Esophagus muscularis mucosa (tissue), 4 donors: ENCODE data around the gene DMAC2. TPM values are rescaled to one million over a fixed set of nuclear protein-coding genes. Genes with fewer than 3 reads are reported as not detected.

Experiments
- DNase-seq: peaks from one replicate; pipeline ENCODE4 v3.0.0-alpha.2; 2017; ENCODE audit errors: extremely low spot score
- H3K27ac ChIP-seq, 4 donors: fragments of 200-600 bp; sonication (generic); replicated peaks in 1 of 4; 1 replicate in 3 of 4; 2 replicates in 1 of 4; pipeline ENCODE4 v1.5.1; 2016 to 2019; ENCODE audit warnings: mild to moderate bottlenecking in 1 of 4
- H3K27me3 ChIP-seq, 4 donors: fragments of 200-600 bp; sonication (generic); one replicate each; pipeline versions ENCODE4 v1.5.1 to v1.6.0; 2016 to 2019
- H3K36me3 ChIP-seq, 4 donors: fragments of 200-600 bp; sonication (generic); one replicate each; pipeline ENCODE4 v1.5.1; 2016 to 2019
- H3K4me1 ChIP-seq, 4 donors: fragments of 200-600 bp; sonication (generic); one replicate each; pipeline ENCODE4 v1.5.1; 2016 to 2019
- H3K4me3 ChIP-seq, 4 donors: fragments of 200-600 bp; sonication (generic); 1 replicate in 2 of 4; 2 replicates in 2 of 4; pipeline ENCODE4 v1.5.1; 2016 to 2019; ENCODE audit warnings: mild to moderate bottlenecking in 4 of 4, moderate library complexity in 1 of 4
- H3K9me3 ChIP-seq, 4 donors: fragments of 200-600 bp; sonication (generic); 1 replicate in 3 of 4; 2 replicates in 1 of 4; pipeline ENCODE4 v1.5.1; 2016 to 2019
- EP300 ChIP-seq: sonication (generic); formaldehyde crosslinking; IDR thresholded peaks from one replicate; pipeline ENCODE4 v1.6.1; 2017; ENCODE audit warnings: antibody characterized with exemption
- POLR2A ChIP-seq: fragments of 450-650 bp; IDR thresholded peaks from one replicate; pipeline ENCODE4 v1.6.1; 2017; ENCODE audit warnings: antibody characterized with exemption, moderate library complexity, mild to moderate bottlenecking, low read depth
- POLR2AphosphoS5 ChIP-seq, 2 donors: sonication (generic); formaldehyde crosslinking; IDR thresholded peaks; one replicate each; pipeline ENCODE4 v1.6.1; 2017; ENCODE audit warnings: antibody characterized with exemption in 2 of 2
- WGBS: methylation state at CpG from one replicate; pipeline ENCODE4 v1.1.5; 2018; 5-methylcytosine and 5-hydroxymethylcytosine counted together
- intact Hi-C: fragments of 100-400 bp; cut with DNase I; formaldehyde crosslinking; loops from one replicate; pipeline ENCODE4 v1.15.1; 2023
- total RNA-seq, 4 donors: library from RNA; depleted of rRNA; stranded (reverse); fragments of >200 nt; gene quantifications; one replicate each; pipeline versions ENCODE4 v1.1.0 to v1.2.1, GENCODE V29; 2016
- TF ChIP-seq, protein P1 (sequence below), 3 experiments: fragments of 200-600 bp in 2 of 3; fragments of 450-650 bp in 1 of 3; sonication (generic) in 2 of 3; IDR thresholded peaks; one replicate each; pipeline ENCODE4 v1.5.1; 2017 to 2019; ENCODE audit warnings: antibody characterized with exemption in 3 of 3, mild to moderate bottlenecking in 2 of 3, moderate library complexity in 1 of 3

DMAC2 gene
- total RNA-seq, 4 donors from 2014 or later: 41.9 to 70.6 (median 61.2) TPM

GRCh38 chr19:41422456-41422855 is 17.3 kb downstream of the DMAC2 start:
- Histone ChIP-seq H3K27me3 (no peaks in the 10 kb centered on the region), H3K4me3 (no peak overlapping the region), H3K27ac (no peak overlapping the region), H3K36me3 (peaks cover 51 to 89% (median 85%) of the 10 kb centered on the region in 4 donors), H3K9me3 (no peaks in the 10 kb centered on the region), H3K4me1 (peaks cover 27 to 39% (median 29%) of the 10 kb centered on the region in 4 donors)
- DNase-seq: no peak
- TF ChIP-seq POLR2AphosphoS5 (IDR thresholded peaks at IDR 0.05): no peak
- TF ChIP-seq, protein P1, sequence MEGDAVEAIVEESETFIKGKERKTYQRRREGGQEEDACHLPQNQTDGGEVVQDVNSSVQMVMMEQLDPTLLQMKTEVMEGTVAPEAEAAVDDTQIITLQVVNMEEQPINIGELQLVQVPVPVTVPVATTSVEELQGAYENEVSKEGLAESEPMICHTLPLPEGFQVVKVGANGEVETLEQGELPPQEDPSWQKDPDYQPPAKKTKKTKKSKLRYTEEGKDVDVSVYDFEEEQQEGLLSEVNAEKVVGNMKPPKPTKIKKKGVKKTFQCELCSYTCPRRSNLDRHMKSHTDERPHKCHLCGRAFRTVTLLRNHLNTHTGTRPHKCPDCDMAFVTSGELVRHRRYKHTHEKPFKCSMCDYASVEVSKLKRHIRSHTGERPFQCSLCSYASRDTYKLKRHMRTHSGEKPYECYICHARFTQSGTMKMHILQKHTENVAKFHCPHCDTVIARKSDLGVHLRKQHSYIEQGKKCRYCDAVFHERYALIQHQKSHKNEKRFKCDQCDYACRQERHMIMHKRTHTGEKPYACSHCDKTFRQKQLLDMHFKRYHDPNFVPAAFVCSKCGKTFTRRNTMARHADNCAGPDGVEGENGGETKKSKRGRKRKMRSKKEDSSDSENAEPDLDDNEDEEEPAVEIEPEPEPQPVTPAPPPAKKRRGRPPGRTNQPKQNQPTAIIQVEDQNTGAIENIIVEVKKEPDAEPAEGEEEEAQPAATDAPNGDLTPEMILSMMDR (IDR thresholded peaks at IDR 0.05): no peak
- no peak for TF ChIP-seq POLR2A
- TF ChIP-seq EP300: no peak
- intact Hi-C loops: no loop called here
- WGBS: 84% methylated on average over 18 of the region's 18 CpGs

DNA sequence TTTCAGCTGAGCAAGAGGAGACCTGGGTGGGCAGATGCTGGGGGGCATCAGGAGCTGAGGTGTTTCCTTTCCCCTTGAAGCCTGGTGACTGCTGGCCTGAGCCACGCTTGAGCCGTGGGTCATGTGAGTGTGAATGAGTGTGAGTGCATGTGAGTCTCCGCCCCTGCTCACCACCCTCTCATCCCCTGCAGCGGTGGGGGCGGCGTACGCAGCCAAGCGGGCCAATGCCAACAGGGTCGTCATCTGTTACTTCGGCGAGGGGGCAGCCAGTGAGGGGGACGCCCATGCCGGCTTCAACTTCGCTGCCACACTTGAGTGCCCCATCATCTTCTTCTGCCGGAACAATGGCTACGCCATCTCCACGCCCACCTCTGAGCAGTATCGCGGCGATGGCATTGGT is 17.7 kb downstream of the DMAC2 start:
- Histone ChIP-seq H3K4me3 (no peak overlapping the region), H3K36me3 (peaks cover 54 to 94% (median 90%) of the 10 kb centered on the region in 4 donors), H3K27me3 (no peaks in the 10 kb centered on the region), H3K4me1 (peaks cover 22 to 34% (median 26%) of the 10 kb centered on the region in 4 donors), H3K9me3 (no peaks in the 10 kb centered on the region), H3K27ac (no peak overlapping the region)
- no peak for TF ChIP-seq POLR2AphosphoS5 (IDR thresholded peaks at IDR 0.05)
- TF ChIP-seq EP300: no peak
- TF ChIP-seq, protein P1 (IDR thresholded peaks at IDR 0.05): no peak
- TF ChIP-seq POLR2A: no peak
- WGBS: 96% methylated on average over 11 of the region's 20 CpGs
- intact Hi-C loops: no loop called here
- DNase-seq: no peak

- no peaks in the 10 kb centered on the region for H3K9me3 ChIP-seq
- TF ChIP-seq POLR2AphosphoS5 (IDR thresholded peaks at IDR 0.05) (no peak), POLR2A (no peak), EP300 (no peak)
- TF ChIP-seq, protein P1 (IDR thresholded peaks at IDR 0.05): no peak
- H3K4me1 ChIP-seq: peaks cover 15 to 28% (median 21%) of the 10 kb centered on the region in 4 donors
- intact Hi-C loops: no loop called here
- WGBS: 83% methylated on average over 6 of the region's 6 CpGs
- no peak overlapping the region for H3K4me3 ChIP-seq
- H3K36me3 ChIP-seq: peaks cover 57 to 100% (median 96%) of the 10 kb centered on the region in 4 donors
- no peaks in the 10 kb centered on the region for H3K27me3 ChIP-seq
- no peak for DNase-seq
- peak overlapping the region in 2 of 4 donors; percentile 23 to 44 for H3K27ac ChIP-seq
Observed at GRCh38 chr19:41421314-41421713, 18.4 kb downstream of the DMAC2 start.

- peaks cover 60 to 99% (median 95%) of the 10 kb centered on the region in 4 donors for H3K36me3 ChIP-seq
- H3K27ac ChIP-seq: peak overlapping the region in 1 of 4 donors; percentile 23
- H3K4me1 ChIP-seq: peaks cover 5 to 17% (median 11%) of the 10 kb centered on the region in 4 donors
- 61% methylated on average over 8 of the region's 8 CpGs for WGBS
- no peak overlapping the region for H3K4me3 ChIP-seq
- no peaks in the 10 kb centered on the region for H3K9me3 ChIP-seq
- H3K27me3 ChIP-seq: no peaks in the 10 kb centered on the region
- intact Hi-C loops: no loop called here
- TF ChIP-seq POLR2AphosphoS5 (IDR thresholded peaks at IDR 0.05) (no peak), EP300 (no peak), POLR2A (no peak)
- TF ChIP-seq, protein P1 (IDR thresholded peaks at IDR 0.05): no peak
- no peak for DNase-seq
Observed at GRCh38 chr19:41420101-41420880, 19.4 kb downstream of the DMAC2 start.
